Caco-2 (cell line): ENCODE measurements around the gene CALD1. TPM values are rescaled to one million over a fixed set of nuclear protein-coding genes. Genes with fewer than 3 reads are reported as not detected.

Experiments
- BruUV-seq: library from RNA; stranded (reverse); fragments of 400-500 nt; replicated peaks from 2 replicates; lab custom pipeline; 2021; lab: Mats Ljungman, UMichigan
- CTCF ChIA-PET: fragments of 300-600 bp; sonication (Branson Sonifier 250); formaldehyde crosslinking; loops from one replicate; lab custom pipeline; 2022; ENCODE audit warnings: antibody characterized with exemption; lab: Charles Lee
- POLR2A ChIA-PET: fragments of 300-600 bp; sonication (Branson Sonifier 250); formaldehyde crosslinking; loops from one replicate; lab custom pipeline; 2022; ENCODE audit warnings: antibody characterized with exemption; lab: Charles Lee
- DNase-seq, 2 experiments: peaks; one replicate each; pipeline versions ENCODE4 v3.0.0 to v3.0.0-alpha.2; 2020 to 2022
- H3K27me3 ChIP-seq: replicated peaks from 2 replicates; pipeline ENCODE4 v1.6.0; 2011; ENCODE audit warnings: low read length; ENCODE audit not compliant: control insufficient read depth, insufficient read depth
- H3K36me3 ChIP-seq: 2 replicates; pipeline ENCODE4 v1.5.1; 2011; ENCODE audit warnings: low read length; ENCODE audit not compliant: control insufficient read depth, insufficient read depth
- H3K4me1 ChIP-seq: fragments of 250-450 bp; sonication (Bioruptor Pico); 2 replicates; pipeline ENCODE4 v1.5.1; 2020; ENCODE audit warnings: mild to moderate bottlenecking
- H3K4me3 ChIP-seq: 2 replicates; pipeline ENCODE4 v1.5.1; 2011; ENCODE audit warnings: low read depth, mild to moderate bottlenecking, control low read depth, low read length
- H3K9me3 ChIP-seq: fragments of 250-450 bp; sonication (Bioruptor Pico); 2 replicates; pipeline ENCODE4 v1.5.1; 2020; ENCODE audit warnings: mild to moderate bottlenecking, moderate library complexity
- H3K27ac Mint-ChIP-seq: one replicate; pipeline ENCODE4 v1.8.0; 2022; ENCODE audit warnings: mixed read lengths; ENCODE audit not compliant: unreplicated experiment
- H3K27me3 Mint-ChIP-seq: one replicate; pipeline ENCODE4 v1.8.0; 2022; ENCODE audit warnings: mixed read lengths; ENCODE audit not compliant: insufficient read depth, unreplicated experiment
- H3K36me3 Mint-ChIP-seq: one replicate; pipeline ENCODE4 v1.8.0; 2022; ENCODE audit warnings: mild to moderate bottlenecking, mixed read lengths; ENCODE audit not compliant: insufficient read depth, unreplicated experiment
- H3K4me1 Mint-ChIP-seq: one replicate; pipeline ENCODE4 v1.8.0; 2022; ENCODE audit warnings: low read depth, mixed read lengths; ENCODE audit not compliant: unreplicated experiment
- H3K4me3 Mint-ChIP-seq: one replicate; pipeline ENCODE4 v1.8.0; 2022; ENCODE audit warnings: mild to moderate bottlenecking, moderate library complexity, mixed read lengths; ENCODE audit not compliant: unreplicated experiment
- H3K9me3 Mint-ChIP-seq: one replicate; pipeline ENCODE4 v1.8.0; 2022; ENCODE audit warnings: mixed read lengths; ENCODE audit not compliant: unreplicated experiment
- intact Hi-C: fragments of 100-400 bp; cut with micrococcal nuclease; formaldehyde crosslinking; loops from one replicate; pipeline ENCODE4 v1.10.0; 2022; ENCODE audit not compliant: unreplicated experiment
- total RNA-seq: library from RNA; stranded (reverse); gene quantifications from 2 replicates; pipeline ENCODE4 v1.2.3, GENCODE V29; 2022
- TF ChIP-seq, protein P1 (sequence below), 2 experiments: fragments of 200-600 bp in 1 of 2; IDR thresholded peaks; 1 replicate in 1 of 2; 2 replicates in 1 of 2; pipeline versions ENCODE4 v1.5.1 to v1.8.0; 2011 to 2022; ENCODE audit warnings: antibody characterized with exemption in 1 of 2, control low read depth in 1 of 2, inconsistent platforms in 1 of 2, low read depth in 1 of 2, low read length in 1 of 2, mild to moderate bottlenecking in 1 of 2, moderate library complexity in 1 of 2; ENCODE audit not compliant: insufficient read depth in 1 of 2, severe bottlenecking in 1 of 2, unreplicated experiment in 1 of 2

Gene CALD1
- total RNA-seq, 1 experiment from 2014 or later = 155 TPM

DNA sequence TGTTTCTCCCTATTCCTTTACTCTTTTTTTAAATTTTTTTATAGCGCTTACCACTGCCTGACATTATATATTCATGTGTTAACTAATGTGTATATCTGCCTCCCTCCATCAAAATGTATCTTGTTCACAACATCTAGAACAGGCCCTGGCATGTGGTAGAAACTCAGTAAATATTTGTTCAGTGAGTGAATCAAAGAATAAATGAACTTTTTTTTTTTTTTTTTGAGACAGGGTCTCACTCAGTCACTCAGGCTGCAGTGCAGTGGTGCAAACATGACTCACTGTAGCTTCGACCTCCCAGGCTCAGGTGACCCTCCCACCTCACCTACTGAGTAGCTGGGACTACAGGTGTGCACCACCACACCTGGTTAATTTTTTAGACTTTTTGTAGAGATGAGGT lies 7.5 kb upstream of the CALD1 start:
- peaks cover 20% of the 10 kb centered on the region for H3K4me1 Mint-ChIP-seq
- POLR2A ChIA-PET = no interaction called here
- H3K27me3 Mint-ChIP-seq = no peaks in the 10 kb centered on the region
- no peaks in the 10 kb centered on the region for H3K36me3 Mint-ChIP-seq
- TF ChIP-seq, protein P1, sequence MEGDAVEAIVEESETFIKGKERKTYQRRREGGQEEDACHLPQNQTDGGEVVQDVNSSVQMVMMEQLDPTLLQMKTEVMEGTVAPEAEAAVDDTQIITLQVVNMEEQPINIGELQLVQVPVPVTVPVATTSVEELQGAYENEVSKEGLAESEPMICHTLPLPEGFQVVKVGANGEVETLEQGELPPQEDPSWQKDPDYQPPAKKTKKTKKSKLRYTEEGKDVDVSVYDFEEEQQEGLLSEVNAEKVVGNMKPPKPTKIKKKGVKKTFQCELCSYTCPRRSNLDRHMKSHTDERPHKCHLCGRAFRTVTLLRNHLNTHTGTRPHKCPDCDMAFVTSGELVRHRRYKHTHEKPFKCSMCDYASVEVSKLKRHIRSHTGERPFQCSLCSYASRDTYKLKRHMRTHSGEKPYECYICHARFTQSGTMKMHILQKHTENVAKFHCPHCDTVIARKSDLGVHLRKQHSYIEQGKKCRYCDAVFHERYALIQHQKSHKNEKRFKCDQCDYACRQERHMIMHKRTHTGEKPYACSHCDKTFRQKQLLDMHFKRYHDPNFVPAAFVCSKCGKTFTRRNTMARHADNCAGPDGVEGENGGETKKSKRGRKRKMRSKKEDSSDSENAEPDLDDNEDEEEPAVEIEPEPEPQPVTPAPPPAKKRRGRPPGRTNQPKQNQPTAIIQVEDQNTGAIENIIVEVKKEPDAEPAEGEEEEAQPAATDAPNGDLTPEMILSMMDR (IDR thresholded peaks at IDR 0.05; ENCODE audit: insufficient read depth in 1 of 2, low read depth in 1 of 2, low read length in 1 of 2, severe bottlenecking in 1 of 2, unreplicated experiment in 1 of 2) = no peak
- no peak overlapping the region for H3K27ac Mint-ChIP-seq
- Histone ChIP-seq H3K36me3 (no peaks in the 10 kb centered on the region), H3K4me1 (peaks cover 15% of the 10 kb centered on the region), H3K9me3 (no peaks in the 10 kb centered on the region), H3K4me3 (no peak overlapping the region), H3K27me3 (no peaks in the 10 kb centered on the region)
- intact Hi-C loops = no loop called here
- no peak for DNase-seq
- CTCF ChIA-PET = no interaction called here
- no TSS peak for BruUV-seq
- H3K9me3 Mint-ChIP-seq = no peaks in the 10 kb centered on the region
- H3K4me3 Mint-ChIP-seq = no peak overlapping the region

DNA sequence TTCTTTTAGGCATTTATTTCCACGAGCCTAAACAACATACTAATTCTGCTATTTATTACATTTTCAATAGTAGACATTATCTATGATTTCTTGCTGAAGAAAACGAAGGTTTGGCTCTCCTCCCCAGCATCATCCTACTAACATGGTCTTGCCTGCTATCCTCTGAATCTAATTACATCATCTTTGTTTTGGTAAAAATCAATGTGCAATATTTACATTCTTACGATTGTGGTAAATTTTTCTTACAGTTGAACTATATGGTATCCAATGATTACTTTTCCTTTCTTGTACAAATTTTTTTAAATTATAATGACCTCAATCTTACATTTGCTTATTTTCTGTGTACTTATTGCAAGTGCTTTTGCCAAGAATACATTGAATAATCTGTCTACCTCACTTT lies 7.0 kb upstream of the CALD1 start:
- peaks cover 18% of the 10 kb centered on the region for H3K4me1 Mint-ChIP-seq
- H3K9me3 Mint-ChIP-seq = no peaks in the 10 kb centered on the region
- ChIA-PET CTCF (no interaction called here), POLR2A (no interaction called here)
- H3K27me3 Mint-ChIP-seq = no peaks in the 10 kb centered on the region
- H3K27me3 ChIP-seq = no peaks in the 10 kb centered on the region
- no peak overlapping the region for H3K4me3 ChIP-seq
- no peak overlapping the region for H3K27ac Mint-ChIP-seq
- H3K4me1 ChIP-seq = peaks cover 12% of the 10 kb centered on the region
- H3K9me3 ChIP-seq = no peaks in the 10 kb centered on the region
- DNase-seq = no peak
- no peak overlapping the region for H3K4me3 Mint-ChIP-seq
- H3K36me3 ChIP-seq = no peaks in the 10 kb centered on the region
- TF ChIP-seq, protein P1 (IDR thresholded peaks at IDR 0.05; ENCODE audit: insufficient read depth in 1 of 2, low read depth in 1 of 2, low read length in 1 of 2, severe bottlenecking in 1 of 2, unreplicated experiment in 1 of 2) = no peak
- BruUV-seq = no TSS peak
- intact Hi-C loops = no loop called here
- H3K36me3 Mint-ChIP-seq = no peaks in the 10 kb centered on the region

DNA sequence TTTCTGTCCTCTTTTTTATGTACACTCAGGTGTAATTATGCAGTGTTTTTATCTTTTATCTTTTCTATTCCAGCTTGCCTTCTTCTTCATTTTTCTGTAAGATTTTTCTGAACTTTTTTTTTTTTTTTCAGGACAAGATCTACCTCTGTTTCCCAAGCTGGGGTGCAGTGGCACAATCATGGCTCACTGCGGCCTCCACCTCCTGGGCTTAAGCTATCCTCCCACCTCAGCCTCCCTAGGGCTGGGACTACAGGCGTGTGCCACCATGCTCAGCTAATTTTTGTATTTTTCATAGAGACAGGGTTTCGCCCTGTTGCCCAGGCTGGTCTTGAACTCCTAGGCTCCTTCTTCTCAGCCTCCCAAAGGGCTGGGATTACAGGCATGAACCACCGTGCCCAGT lies 6.3 kb upstream of the CALD1 start:
- Mint-ChIP-seq H3K27ac (no peak overlapping the region), H3K9me3 (no peaks in the 10 kb centered on the region), H3K27me3 (no peaks in the 10 kb centered on the region), H3K4me3 (no peak overlapping the region), H3K4me1 (peaks cover 23% of the 10 kb centered on the region), H3K36me3 (no peaks in the 10 kb centered on the region)
- ChIA-PET POLR2A (no interaction called here), CTCF (interaction anchor here (0.7 kb wide), 1 partner anchor 70 kb away, joined by 4 read pairs; no protein-coding TSS in a partner anchor)
- no peak for DNase-seq
- Histone ChIP-seq H3K4me1 (peaks cover 10% of the 10 kb centered on the region; the same call in 1 of the 2 replicates), H3K4me3 (no peak overlapping the region), H3K27me3 (no peaks in the 10 kb centered on the region), H3K36me3 (no peaks in the 10 kb centered on the region), H3K9me3 (no peaks in the 10 kb centered on the region)
- no TSS peak for BruUV-seq
- TF ChIP-seq, protein P1 (IDR thresholded peaks at IDR 0.05; ENCODE audit: insufficient read depth in 1 of 2, low read depth in 1 of 2, low read length in 1 of 2, severe bottlenecking in 1 of 2, unreplicated experiment in 1 of 2) = no peak
- intact Hi-C loops = no loop called here
